H1 (cell line): ENCODE data around the gene CDH15. TPM values are rescaled to one million over a fixed set of nuclear protein-coding genes. Genes with fewer than 3 reads are reported as not detected.

Experiments
- CTCF ChIA-PET: fragments of 300-600 bp; sonication (Branson Sonifier 250); formaldehyde crosslinking; loops from one replicate; lab custom pipeline; 2021; ENCODE audit not compliant: partially characterized antibody; lab: Charles Lee
- POLR2A ChIA-PET: fragments of 300-600 bp; sonication (Branson Sonifier 250); formaldehyde crosslinking; loops from one replicate; lab custom pipeline; 2021; ENCODE audit warnings: inconsistent platforms; ENCODE audit not compliant: partially characterized antibody; lab: Charles Lee
- DNase-seq, 2 experiments: peaks; one replicate each; pipeline versions ENCODE4 v3.0.0 to v3.0.0-alpha.2; 2010 to 2022; ENCODE audit warnings: low spot score in 2 of 2, low read depth in 1 of 2, mixed read lengths in 1 of 2
- FAIRE-seq: peaks from 2 replicates; lab custom pipeline; 2011; peaks lifted over from hg19 to GRCh38; lab: Jason Lieb, UNC
- H2AFZ ChIP-seq: 2 replicates; pipeline ENCODE4 v1.8.1; 2012; ENCODE audit warnings: low read length, inconsistent platforms
- H2AK5ac ChIP-seq: 2 replicates; pipeline ENCODE4 v1.6.1; 2013; ENCODE audit warnings: low read depth, low read length
- H2BK120ac ChIP-seq: replicated peaks from 2 replicates; pipeline ENCODE3; 2013; ENCODE audit warnings: low read depth, low read length, inconsistent platforms
- H2BK12ac ChIP-seq: 2 replicates; pipeline ENCODE4 v1.6.1; 2013; ENCODE audit warnings: low read depth, low read length
- H2BK15ac ChIP-seq: 2 replicates; pipeline ENCODE4 v1.6.1; 2013; ENCODE audit warnings: low read length
- H2BK20ac ChIP-seq: 2 replicates; pipeline ENCODE4 v1.6.1; 2013; ENCODE audit warnings: low read length
- H2BK5ac ChIP-seq: 2 replicates; pipeline ENCODE4 v1.6.1; 2013; ENCODE audit warnings: low read depth, low read length
- H3K14ac ChIP-seq: 2 replicates; pipeline ENCODE4 v1.6.1; 2013; ENCODE audit warnings: inconsistent platforms; ENCODE audit not compliant: insufficient read length
- H3K18ac ChIP-seq: 2 replicates; pipeline ENCODE4 v1.6.1; 2013; ENCODE audit warnings: low read length; ENCODE audit errors: extremely low read depth
- H3K23ac ChIP-seq: 2 replicates; pipeline ENCODE4 v1.6.1; 2013; ENCODE audit warnings: inconsistent platforms; ENCODE audit not compliant: insufficient read length
- H3K23me2 ChIP-seq: 2 replicates; pipeline ENCODE4 v1.6.1; 2013; ENCODE audit warnings: low read depth, low read length
- H3K27ac ChIP-seq: 2 replicates; pipeline ENCODE4 v1.6.1; 2011; ENCODE audit warnings: low read depth, low read length, inconsistent platforms
- H3K27me3 ChIP-seq, 4 experiments: replicated peaks in 1 of 4; 1 replicate in 1 of 4; 2 replicates in 3 of 4; pipeline versions ENCODE4 v1.6.1 to v1.8.1; 2011 to 2013; ENCODE audit warnings: low read length in 3 of 4, mild to moderate bottlenecking in 3 of 4, inconsistent platforms in 2 of 4, mixed read lengths in 2 of 4, moderate library complexity in 1 of 4; ENCODE audit not compliant: control insufficient read depth in 3 of 4, insufficient read depth in 3 of 4; ENCODE audit errors: extremely low read depth in 1 of 4
- H3K36me3 ChIP-seq, 4 experiments: 2 replicates each; pipeline versions ENCODE4 v1.6.1 to v1.8.1; 2011 to 2013; ENCODE audit warnings: mild to moderate bottlenecking in 4 of 4, low read length in 3 of 4, moderate library complexity in 2 of 4, control low read depth in 1 of 4, inconsistent platforms in 1 of 4; ENCODE audit not compliant: insufficient read depth in 4 of 4, control insufficient read depth in 2 of 4
- H3K4ac ChIP-seq: replicated peaks from 2 replicates; pipeline ENCODE3; 2013; ENCODE audit warnings: low read length, low read depth, mixed read lengths, inconsistent platforms; ENCODE audit not compliant: insufficient read length
- H3K4me1 ChIP-seq, 4 experiments: replicated peaks in 1 of 4; 1 replicate in 1 of 4; 2 replicates in 3 of 4; pipeline versions ENCODE4 v1.6.1 to v1.8.1; 2011 to 2013; ENCODE audit warnings: low read length in 3 of 4, inconsistent platforms in 2 of 4, mixed read lengths in 1 of 4; ENCODE audit not compliant: insufficient read depth in 4 of 4, control insufficient read depth in 3 of 4
- H3K4me2 ChIP-seq, 2 experiments: 2 replicates each; pipeline versions ENCODE4 v1.6.1 to v1.8.1; 2011 to 2013; ENCODE audit warnings: low read depth in 2 of 2, low read length in 2 of 2, control low read depth in 1 of 2, inconsistent platforms in 1 of 2, mild to moderate bottlenecking in 1 of 2; ENCODE audit not compliant: insufficient read depth in 1 of 2
- H3K4me3 ChIP-seq, 4 experiments: fragments of 200-600, 300-600 bp in 1 of 4; sonication (generic), shearing (Covaris generic), sonication (Bioruptor Twin) in 1 of 4; 2 replicates each; pipeline versions ENCODE4 v1.5.1 to v1.8.1; 2011 to 2016; ENCODE audit warnings: low read length in 4 of 4, low read depth in 3 of 4, control low read depth in 2 of 4, inconsistent platforms in 2 of 4, mild to moderate bottlenecking in 2 of 4, mixed read lengths in 1 of 4, moderate library complexity in 1 of 4; ENCODE audit not compliant: insufficient read depth in 2 of 4; ENCODE audit errors: extremely low read depth in 1 of 4
- H3K56ac ChIP-seq: replicated peaks from 2 replicates; pipeline ENCODE3; 2013; ENCODE audit warnings: low read depth, mild to moderate bottlenecking, mixed read lengths, low read length, inconsistent platforms; ENCODE audit not compliant: insufficient read length
- H3K79me1 ChIP-seq: 2 replicates; pipeline ENCODE4 v1.6.1; 2013; ENCODE audit warnings: low read depth, low read length, control low read depth
- H3K79me2 ChIP-seq, 2 experiments: 2 replicates each; pipeline versions ENCODE4 v1.6.1 to v1.8.1; 2012 to 2013; ENCODE audit warnings: low read length in 2 of 2, mild to moderate bottlenecking in 2 of 2, inconsistent platforms in 1 of 2; ENCODE audit not compliant: insufficient read depth in 2 of 2, control insufficient read depth in 1 of 2
- H3K9ac ChIP-seq, 4 experiments: replicated peaks in 1 of 4; 1 replicate in 1 of 4; 2 replicates in 3 of 4; pipeline versions ENCODE4 v1.6.1 to v1.8.1; 2011 to 2013; ENCODE audit warnings: low read depth in 3 of 4, low read length in 3 of 4, control low read depth in 2 of 4, mild to moderate bottlenecking in 2 of 4, moderate library complexity in 2 of 4, inconsistent platforms in 1 of 4; ENCODE audit errors: extremely low read depth in 1 of 4
- H3K9me3 ChIP-seq, 2 experiments: 2 replicates each; pipeline versions ENCODE4 v1.6.1 to v1.8.1; 2012 to 2013; ENCODE audit warnings: mild to moderate bottlenecking in 2 of 2, moderate library complexity in 2 of 2, control low read depth in 1 of 2, inconsistent platforms in 1 of 2, low read depth in 1 of 2, low read length in 1 of 2, mixed read lengths in 1 of 2; ENCODE audit not compliant: insufficient read depth in 2 of 2
- H4K20me1 ChIP-seq, 2 experiments: replicated peaks in 1 of 2; 2 replicates each; pipeline versions ENCODE3 to v1.8.1; 2011 to 2013; ENCODE audit warnings: inconsistent platforms in 2 of 2, low read length in 2 of 2, mild to moderate bottlenecking in 1 of 2; ENCODE audit not compliant: insufficient read depth in 2 of 2, control insufficient read depth in 1 of 2
- H4K5ac ChIP-seq: 2 replicates; pipeline ENCODE4 v1.6.1; 2013; ENCODE audit warnings: low read length, low read depth, mixed read lengths, inconsistent platforms; ENCODE audit not compliant: insufficient read length
- H4K8ac ChIP-seq: 2 replicates; pipeline ENCODE4 v1.8.0; 2013; ENCODE audit warnings: mild to moderate bottlenecking, moderate library complexity, low read length, inconsistent platforms; ENCODE audit not compliant: insufficient read depth; ENCODE audit errors: extremely low read depth
- H4K91ac ChIP-seq: replicated peaks from 2 replicates; pipeline ENCODE3; 2013; ENCODE audit warnings: low read length, mixed read lengths, inconsistent platforms; ENCODE audit not compliant: insufficient read length
- BRCA1 ChIP-seq: IDR thresholded peaks from 2 replicates; pipeline ENCODE4 v1.6.1; 2012; ENCODE audit warnings: low read depth, low read length, improper control_type of control experiment
- E2F6 ChIP-seq: IDR thresholded peaks from 2 replicates; pipeline ENCODE4 v1.6.1; 2012; ENCODE audit warnings: inconsistent platforms
- EP300 ChIP-seq, 2 experiments: IDR thresholded peaks; 1 replicate in 1 of 2; 2 replicates in 1 of 2; pipeline ENCODE4 v1.6.1; 2011 to 2012; ENCODE audit warnings: low read depth in 2 of 2, low read length in 2 of 2, mild to moderate bottlenecking in 2 of 2, borderline replicate concordance in 1 of 2, inconsistent platforms in 1 of 2, moderate library complexity in 1 of 2
- EZH2 ChIP-seq: fragments of 200-600 bp; sonication (generic); IDR thresholded peaks from 2 replicates; pipeline ENCODE4 v1.7.1; 2012; ENCODE audit warnings: low read depth, mild to moderate bottlenecking, moderate library complexity, low read length, inconsistent platforms; ENCODE audit not compliant: severe bottlenecking
- GTF2F1 ChIP-seq: IDR thresholded peaks from 2 replicates; pipeline ENCODE4 v1.6.1; 2012; ENCODE audit warnings: low read depth, low read length, improper control_type of control experiment, borderline replicate concordance
- PHF8 ChIP-seq: fragments of 200-600 bp; sonication (generic); conservative IDR thresholded peaks from 2 replicates; pipeline ENCODE4 v1.7.1; 2012; ENCODE audit warnings: low read depth, mild to moderate bottlenecking, inconsistent platforms, low read length, moderate library complexity
- POLR2AphosphoS5 ChIP-seq: IDR thresholded peaks from 2 replicates; pipeline ENCODE4 v1.6.1; 2011; ENCODE audit warnings: low read depth, low read length
- RXRA ChIP-seq: IDR thresholded peaks from 2 replicates; pipeline ENCODE4 v1.6.1; 2011; ENCODE audit warnings: low read depth, mild to moderate bottlenecking, low read length, moderate library complexity; ENCODE audit not compliant: insufficient read depth
- SAP30 ChIP-seq: fragments of 300-600 bp; sonication (generic); IDR thresholded peaks from 2 replicates; pipeline ENCODE4 v1.7.1; 2012; ENCODE audit warnings: low read length, moderate library complexity, mild to moderate bottlenecking, inconsistent platforms; ENCODE audit not compliant: insufficient read depth, insufficient replicate concordance
- SRF ChIP-seq: IDR thresholded peaks from 2 replicates; pipeline ENCODE4 v1.6.1; 2011; ENCODE audit warnings: mild to moderate bottlenecking, low read depth, low read length, moderate library complexity
- TCF12 ChIP-seq: IDR thresholded peaks from 2 replicates; pipeline ENCODE4 v1.6.1; 2011; ENCODE audit warnings: low read depth, mild to moderate bottlenecking, low read length
- YY1 ChIP-seq: IDR thresholded peaks from 2 replicates; pipeline ENCODE4 v1.6.1; 2011; ENCODE audit warnings: low read depth, mild to moderate bottlenecking, low read length
- WGBS, 2 experiments: shearing (Covaris generic) in 1 of 2; methylation state at CpG; one replicate each; pipeline versions ENCODE4 v1.1.6 to v1.1.7; 2013 to 2015; ENCODE audit warnings: low lambda C conversion rate in 2 of 2, mixed read lengths in 2 of 2, inconsistent platforms in 1 of 2, low coverage in 1 of 2, missing lambda C conversion rate in 1 of 2; ENCODE audit not compliant: insufficient replicate concordance in 2 of 2, insufficient coverage in 1 of 2, insufficient read length in 1 of 2; ENCODE audit errors: extremely low coverage in 1 of 2, missing lambda C conversion rate in 1 of 2; 5-methylcytosine and 5-hydroxymethylcytosine counted together
- polyA plus RNA-seq, 7 experiments: library from polyadenylated mRNA; depleted of rRNA in 3 of 7; stranded (reverse) in 5 of 7; unstranded in 2 of 7; fragments of >200 nt in 5 of 7; fragments of 200-250 nt in 2 of 7; gene quantifications; 1 replicate in 5 of 7; 2 replicates in 1 of 7; 4 replicates in 1 of 7; pipeline versions ENCODE4 v1.2.1 to v1.2.3, GENCODE V29; 2011 to 2013; ENCODE audit warnings: missing spikeins in 2 of 7, mixed read lengths in 2 of 7
- total RNA-seq: library from RNA; stranded (reverse); fragmentation: NEBNext Ultra II Directional; extraction: Animal tissue kit (Norgen Biotek cat#: 25700); gene quantifications from 2 replicates; pipeline ENCODE4 v1.2.1, GENCODE V29; 2021
- TF ChIP-seq, protein P1 (sequence below): IDR thresholded peaks from 2 replicates; pipeline ENCODE4 v1.6.1; 2012; ENCODE audit warnings: inconsistent platforms

CDH15 gene
- total and polyA plus RNA-seq, 2 of the 8 experiments (the other 6 are each of a cell fraction or from before 2014, with no cell fraction given) = 0.50 to 0.82 TPM

DNA sequence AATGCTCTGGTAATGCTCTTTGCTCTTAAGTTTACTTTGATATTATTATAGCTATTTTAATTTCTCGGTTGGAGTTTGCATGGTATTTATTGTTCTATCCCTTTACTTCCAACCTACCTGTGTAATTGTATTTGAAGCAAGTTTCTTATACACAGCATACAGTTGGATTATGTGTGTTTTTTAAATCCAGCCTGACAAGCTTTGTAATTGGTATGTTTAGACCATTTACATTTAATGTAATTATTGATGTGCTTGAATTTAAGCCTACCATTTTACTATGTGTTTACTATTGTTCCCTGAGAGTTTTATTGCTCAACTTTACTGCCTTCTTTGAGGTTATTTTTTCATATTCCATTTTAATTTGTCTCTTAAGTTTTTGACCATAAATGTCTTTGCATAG, 42.2 kb upstream of the CDH15 start:
- WGBS, 2 experiments = 100% methylated on average over 1 of the region's 1 CpG; no CpG with 5 or more reads in 1 of the 2 experiments
- no peak overlapping the region for H4K5ac ChIP-seq
- H3K27ac ChIP-seq = no peak overlapping the region
- H3K79me2 ChIP-seq = no peaks in the 10 kb centered on the region; a peak in 1 of 4 replicates
- no peak for FAIRE-seq
- H3K4ac ChIP-seq = no peak overlapping the region
- peaks cover 0 to 16% (median 10%) of the 10 kb centered on the region in 4 experiments; a peak in 5 of 8 replicates for H3K36me3 ChIP-seq
- no peak overlapping the region for H3K56ac ChIP-seq
- no peak overlapping the region for H2BK5ac ChIP-seq
- no peak overlapping the region for H2BK15ac ChIP-seq
- H3K9ac ChIP-seq = no peak overlapping the region
- ChIA-PET CTCF (interaction anchor here (0.7 to 1.1 kb wide), 2 partner anchors 14 to 210 kb away, joined by 3 read pairs; no protein-coding TSS in a partner anchor), POLR2A (no interaction called here)
- H3K4me1 ChIP-seq = no peaks in the 10 kb centered on the region
- H3K23me2 ChIP-seq = no peaks in the 10 kb centered on the region
- H3K14ac ChIP-seq = no peak overlapping the region
- no peak overlapping the region for H2AK5ac ChIP-seq
- 0 out of 2 replicates have a peak, but pooled peaks cover 2% of the 10 kb centered on the region for H3K79me1 ChIP-seq
- H2AFZ ChIP-seq = no peak overlapping the region
- H3K4me3 ChIP-seq = no peak overlapping the region
- no peak overlapping the region for H3K4me2 ChIP-seq
- H3K18ac ChIP-seq = no peak overlapping the region
- no peak for DNase-seq
- no peak overlapping the region for H2BK20ac ChIP-seq
- no peak overlapping the region for H3K23ac ChIP-seq
- peaks cover 0 to 6% of the 10 kb centered on the region in 2 experiments for H4K20me1 ChIP-seq
- no peak overlapping the region for H4K8ac ChIP-seq
- no peak overlapping the region for H4K91ac ChIP-seq
- no peak overlapping the region for H2BK120ac ChIP-seq
- no peaks in the 10 kb centered on the region; a peak in 1 of 4 replicates for H3K9me3 ChIP-seq
- H2BK12ac ChIP-seq = no peak overlapping the region
- no peaks in the 10 kb centered on the region for H3K27me3 ChIP-seq
- TF ChIP-seq E2F6 = no peak
- no peak for TF ChIP-seq SRF
- no peak for TF ChIP-seq RXRA
- TF ChIP-seq TCF12 = no peak
- no peak for TF ChIP-seq EZH2
- no peak for TF ChIP-seq BRCA1
- no peak for TF ChIP-seq EP300 (IDR thresholded peaks at IDR 0.05; ENCODE audit: borderline replicate concordance in 1 of 2, low read depth in 2 of 2, low read length in 2 of 2)
- TF ChIP-seq PHF8 = no peak
- TF ChIP-seq POLR2AphosphoS5 = no peak
- TF ChIP-seq, protein P1, sequence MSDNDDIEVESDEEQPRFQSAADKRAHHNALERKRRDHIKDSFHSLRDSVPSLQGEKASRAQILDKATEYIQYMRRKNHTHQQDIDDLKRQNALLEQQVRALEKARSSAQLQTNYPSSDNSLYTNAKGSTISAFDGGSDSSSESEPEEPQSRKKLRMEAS = no peak
- TF ChIP-seq YY1 = no peak
- TF ChIP-seq GTF2F1 = no peak
- no peak for TF ChIP-seq SAP30
